Effector CD4-positive, alpha-beta T cell (primary cell): ENCODE measurements around the gene SMIM5.
"Not testable (repeated sequence)": the region's sequence is repeated elsewhere in the genome, so short reads cannot be mapped to it uniquely, and the experiment has no call there.

Experiments
- DNase-seq: peaks from one replicate; pipeline ENCODE4 v3.0.0-alpha.2; 2020
- total RNA-seq: gene quantifications from one replicate; lab custom pipeline; 2026; lab: John Stamatoyannopoulos, UW

Gene SMIM5, protein sequence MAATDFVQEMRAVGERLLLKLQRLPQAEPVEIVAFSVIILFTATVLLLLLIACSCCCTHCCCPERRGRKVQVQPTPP
- total RNA-seq: 2.6 reads per million, percentile 8 among the genes with 10 or more reads in this experiment

DNA sequence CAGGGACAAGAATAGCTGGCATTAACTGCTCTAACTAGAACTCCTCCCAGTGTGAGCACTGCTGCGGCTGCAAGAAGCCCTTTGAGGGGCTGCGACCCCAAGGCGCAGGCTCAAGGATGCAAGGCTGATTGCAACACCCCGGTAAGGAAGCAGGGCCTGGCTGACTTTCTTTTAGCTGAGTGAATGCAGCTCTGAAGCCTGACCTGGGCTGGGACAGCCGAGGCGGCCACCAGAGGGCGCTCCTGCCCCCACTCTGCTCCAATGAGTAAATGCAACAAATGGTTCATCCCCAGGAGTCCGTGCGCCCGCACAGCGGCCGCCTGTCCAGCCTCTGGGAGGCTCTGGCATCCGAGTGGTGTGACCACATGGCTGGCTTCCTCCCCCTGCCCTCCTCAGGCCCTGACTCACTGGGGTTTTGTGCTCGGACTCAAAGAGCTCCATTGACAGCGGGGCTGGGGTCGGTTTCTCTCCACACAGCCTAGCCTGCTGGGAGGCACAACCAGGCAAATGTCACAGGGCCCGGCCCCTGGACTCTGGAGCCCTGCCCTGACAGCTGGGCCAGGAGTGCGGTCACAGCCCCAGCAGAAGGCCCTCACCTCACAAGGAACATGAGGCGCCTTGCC, at the start of gene SMIM5:
TSS of gene SMIM5 (plus strand) at position 572 of the 623 bp plus-strand sequence. CDS start 6,768 bp downstream, outside the sequence.
- DNase-seq: peak; percentile 74

DNA sequence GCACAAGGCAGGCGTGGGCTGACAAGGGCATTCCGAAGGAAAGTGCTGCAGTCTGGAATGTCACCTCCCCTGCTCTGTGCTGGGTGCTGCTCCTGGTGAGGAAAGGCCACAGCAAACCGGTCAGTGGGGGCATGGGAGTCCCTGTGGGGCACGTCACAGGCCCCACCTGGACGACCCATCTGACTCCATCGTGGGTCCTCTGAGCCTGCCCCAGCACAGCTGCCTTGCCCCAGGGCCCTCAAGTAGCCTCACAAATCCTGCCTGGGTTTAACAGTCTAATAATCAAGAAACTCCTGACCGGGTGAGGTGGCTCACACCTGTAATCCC, 48.4 kb upstream of the SMIM5 start:
- DNase-seq: no peak

DNA sequence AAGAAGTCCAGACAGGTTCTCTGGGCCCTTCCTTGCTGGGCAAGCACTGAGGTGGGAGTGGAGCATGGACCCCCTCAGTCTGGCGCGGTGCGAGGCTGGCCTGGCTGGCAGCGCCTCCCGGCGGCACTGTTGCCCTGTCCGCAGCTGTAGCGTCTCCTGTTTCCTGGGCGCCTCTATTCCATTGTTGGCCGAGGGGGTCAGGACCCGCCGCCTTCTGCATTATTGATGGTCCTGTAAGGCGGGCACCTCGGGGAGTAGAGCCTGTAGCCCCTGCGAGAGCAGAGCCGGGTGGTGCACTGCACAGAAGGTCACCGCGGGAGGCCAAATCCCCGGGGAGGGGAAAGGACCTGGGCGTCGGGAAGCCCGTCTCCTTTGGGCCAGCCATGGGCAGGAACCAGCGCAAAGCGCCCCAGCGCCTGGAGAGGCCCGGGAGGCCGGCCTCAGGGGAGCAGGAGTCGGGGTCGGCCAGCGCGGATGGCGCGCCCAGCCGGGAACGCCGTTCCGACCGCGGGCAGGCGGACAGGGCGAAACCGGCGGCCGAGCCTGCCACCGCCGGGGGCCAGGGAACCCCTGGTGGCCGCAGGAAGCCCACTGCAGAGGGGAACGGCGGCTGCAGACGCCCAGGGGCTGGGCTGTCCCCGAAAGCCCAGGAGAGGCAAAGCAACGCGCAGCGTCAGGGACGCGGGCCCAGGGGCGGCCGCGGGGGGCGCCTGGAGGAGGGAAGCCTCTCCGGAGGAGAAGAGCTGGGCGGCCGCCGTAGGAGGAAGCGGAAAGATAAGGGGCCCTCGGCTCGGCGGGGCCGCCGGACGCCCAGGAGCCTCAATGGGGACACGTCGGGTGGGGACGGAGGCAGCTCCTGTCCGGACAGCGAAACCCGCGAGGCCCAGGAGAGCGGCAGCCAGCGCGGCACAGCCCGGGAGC, 45.3 kb upstream of the SMIM5 start, which contains the start of gene MYO15B:
TSS of gene MYO15B (plus strand) at position 126 of the 921 bp plus-strand sequence. CDS start at position 384, 258 bp downstream.
- DNase-seq: peak; percentile 44

DNA sequence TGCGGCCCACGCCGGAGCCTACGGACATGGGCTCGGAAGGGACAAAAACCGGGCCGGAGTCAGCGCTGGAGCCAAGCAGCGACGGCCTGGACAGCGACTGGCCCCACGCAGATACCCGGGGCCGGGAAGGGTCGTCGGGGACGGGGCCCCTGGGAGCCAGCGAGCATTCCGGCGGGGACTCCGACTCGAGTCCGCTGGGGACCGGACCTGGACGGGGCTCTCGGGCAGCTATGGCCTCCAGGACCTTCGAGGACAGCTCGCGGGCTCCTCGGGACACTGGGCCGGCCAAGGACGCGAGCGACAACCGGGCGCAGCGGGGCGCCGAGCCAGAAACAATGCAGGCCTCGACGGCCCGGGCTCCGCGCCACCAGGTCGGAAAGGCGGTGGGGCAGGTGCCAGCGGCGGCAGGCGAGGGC, 44.6 kb upstream of the SMIM5 start:
- DNase-seq: peak; percentile 11

DNA sequence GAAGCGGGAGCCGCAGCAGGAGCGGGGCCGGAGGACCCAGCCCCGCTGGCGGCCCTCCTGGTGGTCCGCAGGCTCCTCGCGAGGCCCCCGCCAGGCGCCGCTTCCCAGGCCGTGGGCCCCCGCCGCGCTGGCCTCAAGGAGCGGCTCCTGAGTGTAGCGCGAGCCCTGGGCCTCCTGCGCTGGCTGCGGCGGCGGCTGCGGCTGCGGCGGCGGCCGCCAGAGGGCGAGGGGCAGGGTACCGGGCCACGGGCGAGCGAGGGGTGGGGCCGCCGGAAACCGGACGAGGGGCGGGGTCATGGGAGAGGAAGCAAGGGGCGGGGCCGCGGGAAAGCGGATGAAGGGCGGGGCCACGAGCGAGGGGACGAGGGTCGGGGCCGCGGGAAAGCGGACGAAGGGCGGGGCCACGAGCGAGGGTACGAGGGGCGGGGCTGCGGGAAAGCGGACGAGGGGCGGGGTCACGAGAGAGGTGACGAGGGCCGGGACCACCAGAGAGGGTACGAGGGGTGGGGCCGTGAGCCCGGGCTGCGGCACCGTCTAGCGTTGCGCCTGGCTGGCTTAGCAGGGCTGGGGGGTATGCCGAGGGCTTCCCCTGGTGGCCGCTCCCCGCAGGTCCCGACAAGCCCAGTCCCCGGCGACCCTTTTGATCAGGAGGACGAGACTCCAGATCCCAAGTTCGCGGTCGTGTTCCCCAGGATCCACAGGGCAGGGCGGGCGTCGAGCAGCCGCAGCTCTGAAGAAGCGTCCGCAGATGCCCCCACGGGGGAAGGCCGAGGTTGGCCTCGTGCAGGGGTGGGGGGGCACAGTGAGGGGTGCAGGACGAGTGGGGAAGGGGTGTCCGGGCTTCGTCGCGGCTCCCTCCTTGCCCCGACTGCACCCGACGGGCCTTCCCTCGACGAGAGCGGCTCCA, 44.0 kb upstream of the SMIM5 start:
- peak; percentile 90 for DNase-seq

DNA sequence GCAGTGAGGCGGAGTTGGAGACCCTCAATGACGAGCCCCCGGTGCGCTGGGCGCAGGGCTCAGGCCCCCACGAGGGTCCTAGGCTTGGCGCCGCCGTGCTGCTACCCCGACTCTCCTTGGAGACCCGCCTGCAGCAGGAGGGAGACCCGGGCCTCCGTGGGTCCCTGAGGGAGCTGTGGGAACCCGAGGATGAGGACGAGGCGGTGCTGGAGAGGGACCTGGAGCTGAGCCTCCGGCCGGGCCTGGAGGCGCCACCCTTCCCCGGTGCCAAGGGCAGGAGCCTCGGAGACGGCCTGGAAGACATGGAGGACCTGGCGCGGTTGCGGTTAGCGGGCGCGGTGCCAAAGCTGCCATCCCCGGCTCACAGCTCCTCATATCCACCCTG, 43.3 kb upstream of the SMIM5 start:
- no peak for DNase-seq

DNA sequence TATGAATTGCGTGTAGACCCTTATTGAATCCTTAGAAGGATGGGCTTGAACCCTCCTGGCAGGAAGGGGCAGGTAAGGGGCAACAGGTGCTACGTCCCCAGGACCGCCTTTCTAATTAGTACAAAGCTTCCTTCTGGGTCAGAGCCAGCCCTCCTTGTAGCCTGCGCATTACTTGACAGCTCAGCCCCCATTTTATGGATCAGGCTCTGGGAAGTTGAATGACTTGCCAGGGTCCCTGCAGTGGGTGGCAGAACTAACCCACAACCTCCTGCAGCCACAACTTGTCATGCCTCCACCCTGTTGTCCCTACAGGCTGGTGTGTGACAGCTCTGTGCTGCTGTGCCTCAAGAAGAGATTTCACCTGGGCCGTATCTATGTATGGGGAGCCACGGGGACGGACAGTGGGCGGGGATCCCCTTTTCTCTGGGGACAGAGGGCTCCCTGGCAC, 42.9 kb upstream of the SMIM5 start:
- no peak for DNase-seq

DNA sequence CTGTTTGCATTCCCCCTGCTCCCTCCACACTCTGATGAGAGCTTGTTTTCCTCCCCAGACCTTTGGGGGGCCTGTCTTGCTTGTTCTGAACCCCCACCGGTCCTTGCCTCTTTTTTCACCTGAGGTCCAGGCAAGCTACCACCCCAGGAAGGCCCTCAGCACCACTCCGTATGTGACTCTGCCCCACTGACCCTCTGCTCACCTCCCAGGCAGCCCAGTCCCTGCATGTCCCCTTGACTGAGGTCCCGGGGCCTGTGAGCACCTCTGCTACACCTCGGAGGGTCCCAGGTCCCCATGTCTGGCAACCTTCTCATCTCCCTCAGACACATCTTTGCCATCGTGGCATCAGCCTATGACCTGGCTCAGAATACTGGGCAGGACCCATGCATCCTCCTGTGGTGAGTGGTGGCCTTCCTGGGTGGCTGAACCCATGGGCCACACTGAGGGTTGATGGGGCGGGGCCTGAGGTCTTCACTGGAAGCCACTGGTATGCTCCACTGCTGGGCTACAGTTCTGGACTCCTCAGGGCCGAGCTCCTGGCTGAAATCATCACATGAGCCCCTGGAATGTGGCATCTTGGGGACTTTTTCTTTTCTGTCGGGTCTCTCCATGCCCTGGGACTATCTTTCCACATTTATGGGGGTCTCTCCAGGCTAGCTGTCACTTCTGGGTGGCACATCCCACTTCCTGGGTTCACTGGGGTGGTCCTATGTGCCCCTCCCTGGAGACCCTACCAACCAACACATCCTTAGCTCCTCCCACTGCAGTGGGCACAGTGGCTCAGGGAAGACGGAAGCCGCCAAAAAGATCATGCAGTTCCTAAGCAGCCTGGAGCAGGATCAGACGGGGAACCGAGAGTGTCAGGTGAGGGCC, 42.1 kb upstream of the SMIM5 start:
- no peak for DNase-seq

DNA sequence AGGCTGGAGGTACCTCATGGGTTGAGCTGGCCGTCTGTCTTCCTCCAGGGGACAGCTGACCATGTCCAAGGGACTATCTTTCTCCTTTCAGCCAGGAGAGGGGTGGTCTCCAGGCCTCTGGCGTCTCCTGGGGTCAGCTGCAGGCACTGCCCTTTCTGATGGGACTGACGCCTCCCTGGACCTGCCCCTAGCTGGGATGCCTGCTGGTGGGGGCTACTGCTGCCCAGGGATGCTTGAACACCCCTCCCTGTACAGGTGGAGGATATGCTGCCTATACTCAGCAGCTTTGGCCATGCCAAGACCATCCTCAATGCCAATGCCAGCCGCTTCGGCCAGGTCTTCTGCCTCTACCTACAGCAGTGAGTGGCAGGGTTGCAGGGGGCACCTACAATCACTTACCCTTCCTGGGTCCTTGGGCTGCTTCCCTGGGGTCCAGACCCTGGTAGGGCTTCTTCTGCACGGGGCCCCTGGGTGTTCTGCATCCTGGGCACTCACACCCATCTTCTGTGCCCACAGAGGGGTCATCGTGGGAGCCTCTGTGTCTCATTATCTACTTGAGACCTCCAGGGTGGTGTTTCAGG, 41.4 kb upstream of the SMIM5 start:
- no peak for DNase-seq

DNA sequence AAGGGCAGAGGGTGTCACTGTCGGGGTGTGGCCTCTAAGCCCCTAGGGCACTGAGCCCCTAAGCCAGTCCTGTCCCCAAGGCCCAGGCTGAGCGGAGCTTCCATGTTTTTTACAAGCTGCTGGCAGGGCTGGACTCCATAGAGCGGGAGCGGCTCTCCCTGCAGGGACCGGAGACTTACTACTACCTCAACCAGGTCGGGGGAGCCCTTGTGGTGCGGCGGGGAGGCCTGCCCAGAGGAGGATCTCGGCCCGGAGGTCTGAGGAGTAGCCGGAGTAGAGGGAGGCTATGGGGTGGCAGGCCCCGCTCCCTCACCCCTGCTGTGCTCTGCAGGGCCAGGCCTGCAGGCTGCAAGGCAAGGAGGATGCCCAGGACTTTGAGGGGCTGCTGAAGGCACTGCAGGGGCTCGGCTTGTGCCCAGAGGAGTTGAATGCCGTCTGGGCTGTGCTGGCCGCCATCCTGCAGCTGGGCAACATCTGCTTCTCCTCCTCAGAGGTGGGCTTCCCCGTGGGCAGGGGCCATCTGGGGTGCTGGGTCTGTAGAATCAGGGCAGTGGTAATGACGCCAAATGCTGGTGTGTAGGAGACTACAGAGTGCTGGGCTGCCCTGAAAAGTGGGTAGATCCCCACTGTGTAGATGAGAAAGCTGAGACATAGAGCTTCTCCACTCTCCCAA, 40.8 kb upstream of the SMIM5 start:
- no peak for DNase-seq

DNA sequence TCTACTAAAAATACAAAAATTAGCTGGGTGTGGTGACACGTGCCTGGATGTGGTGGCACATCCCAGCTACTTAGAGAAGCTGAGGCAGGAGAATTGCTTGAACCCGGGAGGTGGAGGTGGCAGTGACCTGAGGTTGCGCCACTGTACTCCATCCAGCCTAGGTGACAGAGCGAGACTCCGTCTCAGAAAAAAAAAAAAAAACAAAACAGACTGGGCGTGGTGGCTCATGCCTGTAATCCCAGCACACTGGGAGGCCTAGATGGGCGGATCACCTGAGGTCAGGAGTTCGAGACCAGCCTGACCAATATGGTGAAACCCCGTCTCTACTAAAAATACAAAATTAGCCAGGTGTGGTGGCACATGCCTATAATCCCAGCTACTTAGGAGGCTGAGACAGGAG, 39.8 kb upstream of the SMIM5 start:
- DNase-seq: not testable (repeated sequence)

DNA sequence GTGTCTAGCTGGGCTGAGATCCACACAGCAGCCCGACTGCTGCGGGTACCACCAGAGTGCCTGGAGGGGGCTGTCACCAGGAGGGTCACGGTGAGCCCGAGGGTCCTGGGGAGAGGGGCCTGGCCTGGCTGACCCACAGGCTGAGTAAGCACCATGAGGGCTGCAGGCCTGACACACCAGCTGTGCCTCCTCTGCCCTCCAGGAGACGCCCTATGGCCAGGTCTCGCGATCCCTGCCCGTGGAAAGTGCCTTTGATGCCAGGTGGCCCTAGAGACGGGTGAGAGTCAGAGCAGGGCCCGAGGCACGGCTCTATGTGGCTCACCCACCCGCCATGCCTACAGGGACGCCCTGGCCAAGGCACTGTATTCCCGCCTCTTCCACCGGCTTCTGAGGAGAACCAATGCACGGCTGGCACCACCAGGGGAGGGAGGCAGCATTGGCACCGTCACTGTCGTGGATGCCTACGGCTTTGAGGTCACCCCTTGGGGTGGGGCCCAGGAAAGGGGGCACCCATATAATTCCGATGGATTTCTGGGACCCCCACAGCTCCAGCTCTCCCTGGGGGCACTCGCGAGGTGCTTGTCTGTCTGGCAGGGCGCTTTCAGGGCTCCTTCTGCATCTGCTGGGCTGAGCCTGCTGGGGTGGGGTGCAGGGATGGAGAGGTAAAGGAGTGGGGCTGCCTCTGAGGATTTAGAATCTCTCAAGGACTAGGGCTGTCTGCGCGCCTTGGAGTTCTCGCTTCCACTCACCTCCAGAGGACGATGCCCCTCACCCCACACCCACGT, 38.5 kb upstream of the SMIM5 start:
- no peak for DNase-seq

DNA sequence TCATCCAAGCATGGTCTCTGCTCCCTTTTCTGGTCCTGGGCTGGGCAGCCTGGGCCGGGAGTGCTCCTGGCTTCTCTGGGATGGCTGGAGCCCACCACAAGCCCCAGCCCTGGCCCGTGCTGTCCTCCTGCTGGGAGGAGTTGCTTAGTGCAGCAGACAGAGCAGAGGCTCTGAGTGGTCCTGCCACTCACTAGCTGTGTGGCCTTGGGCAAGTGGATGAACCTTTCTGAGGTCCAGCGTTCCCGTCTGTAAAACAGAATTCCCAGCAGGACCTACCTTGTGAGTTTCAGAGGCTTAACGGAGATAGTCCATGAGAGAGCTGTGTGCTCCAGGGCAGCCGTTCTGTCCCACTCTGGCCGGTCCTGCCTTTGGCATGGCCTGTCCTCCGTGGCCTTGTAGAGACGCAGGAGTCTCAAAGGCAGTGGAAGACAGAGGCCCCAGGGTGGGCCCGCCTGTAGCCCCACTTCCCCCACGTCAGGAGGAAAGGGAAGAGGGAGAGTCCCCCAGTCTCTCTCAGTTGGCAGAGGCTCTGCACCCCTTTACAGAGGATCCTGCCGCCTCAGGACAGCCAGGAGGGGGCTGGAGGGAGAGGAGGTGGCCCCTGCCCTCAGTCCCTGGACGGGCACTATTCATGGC, 37.8 kb upstream of the SMIM5 start:
- DNase-seq: no peak

DNA sequence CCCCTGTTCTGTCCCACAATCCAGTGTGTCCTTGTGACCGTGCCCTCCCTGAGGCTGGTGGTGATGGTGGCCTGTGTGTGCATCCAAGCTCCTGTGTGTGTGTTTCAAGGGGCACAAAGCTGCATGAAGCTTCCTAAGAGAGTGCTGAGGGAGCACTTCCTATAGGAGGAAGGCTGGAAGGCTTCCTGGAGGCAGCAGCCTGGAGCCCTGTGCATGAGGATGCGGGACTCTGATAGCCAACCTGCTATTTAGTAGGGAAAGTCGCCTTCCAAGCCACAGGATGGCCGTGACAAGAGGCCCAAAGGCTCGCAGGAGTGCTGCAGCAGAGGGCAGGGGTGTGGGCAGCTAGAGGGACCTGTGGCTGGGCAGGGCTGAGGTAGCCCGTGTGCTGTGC, 37.3 kb upstream of the SMIM5 start:
- DNase-seq: no peak

DNA sequence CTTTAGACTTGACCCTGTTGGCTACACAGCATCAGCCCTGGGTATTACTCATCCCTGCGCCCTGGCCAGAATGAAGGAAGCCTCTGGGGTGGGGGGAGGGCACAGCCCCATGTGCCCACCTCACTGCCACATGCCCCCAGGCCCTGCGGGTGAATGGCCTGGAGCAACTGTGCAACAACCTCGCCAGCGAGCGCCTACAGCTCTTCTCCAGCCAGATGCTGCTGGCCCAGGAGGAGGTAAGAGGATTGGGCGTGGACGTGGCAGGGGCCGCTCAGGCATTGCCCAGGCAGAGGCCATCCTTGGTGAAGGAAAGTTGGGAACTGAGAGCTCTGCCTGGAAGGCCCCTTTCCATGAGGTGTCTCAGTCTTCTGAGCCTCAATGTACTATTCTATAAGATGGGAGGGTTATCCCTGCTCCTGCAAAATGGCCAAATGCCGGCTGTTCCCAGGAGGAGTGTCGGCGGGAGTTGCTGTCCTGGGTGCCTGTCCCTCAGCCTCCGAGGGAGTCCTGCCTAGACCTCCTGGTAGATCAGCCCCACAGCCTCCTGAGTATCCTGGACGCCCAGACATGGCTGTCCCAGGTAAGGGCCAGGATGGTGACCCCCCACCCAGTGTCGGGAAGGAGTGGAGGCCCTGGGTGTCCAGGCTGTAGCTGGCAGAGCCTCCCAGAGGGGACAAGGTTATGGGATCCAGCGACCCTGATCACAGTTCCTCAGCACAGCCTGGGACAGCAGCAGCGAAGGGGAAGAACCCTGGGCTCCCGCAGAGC, 36.7 kb upstream of the SMIM5 start:
- DNase-seq: no peak

DNA sequence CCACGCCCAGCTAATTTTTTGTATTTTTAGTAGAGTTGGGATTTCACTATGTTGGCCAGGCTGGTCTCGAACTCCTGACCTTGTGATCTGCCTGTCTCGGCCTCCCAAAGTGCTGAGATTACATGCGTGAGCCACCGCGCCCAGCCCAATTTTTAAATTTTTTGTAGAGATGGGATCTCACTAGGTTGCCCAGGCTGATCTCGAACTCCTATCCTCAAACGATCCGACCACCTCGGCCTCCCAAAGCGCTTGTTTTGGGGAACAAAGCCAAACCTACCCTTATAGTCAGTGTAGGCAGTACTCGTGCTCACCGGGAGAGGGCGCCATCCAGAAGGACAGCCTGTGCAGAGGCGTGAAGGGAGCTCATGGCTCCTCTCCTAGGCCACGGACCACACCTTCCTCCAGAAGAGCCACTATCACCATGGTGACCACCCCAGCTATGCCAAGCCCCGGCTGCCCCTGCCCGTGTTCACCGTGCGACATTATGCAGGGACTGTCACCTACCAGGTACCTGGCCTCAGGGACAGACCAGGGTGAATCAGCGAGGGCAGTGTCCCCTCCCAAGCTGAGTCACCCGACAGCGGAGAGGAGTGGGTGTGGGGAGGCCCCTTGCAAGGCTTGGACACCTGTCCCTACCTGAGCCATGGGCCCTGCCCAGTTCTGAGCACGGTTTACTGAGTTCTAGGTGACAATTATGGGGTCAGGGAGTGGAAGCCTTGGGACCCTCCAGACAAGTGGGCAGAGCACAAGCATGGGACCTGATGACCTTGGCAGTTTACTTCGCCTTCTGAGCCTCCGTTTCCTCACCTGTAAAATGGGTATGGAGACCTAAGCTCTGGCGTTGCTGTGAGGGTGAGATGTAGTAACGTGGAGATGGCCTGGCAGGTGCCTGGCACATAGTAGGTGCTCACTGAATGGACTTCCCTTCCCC, 31.9 kb upstream of the SMIM5 start:
- DNase-seq: peak; percentile 51

DNA sequence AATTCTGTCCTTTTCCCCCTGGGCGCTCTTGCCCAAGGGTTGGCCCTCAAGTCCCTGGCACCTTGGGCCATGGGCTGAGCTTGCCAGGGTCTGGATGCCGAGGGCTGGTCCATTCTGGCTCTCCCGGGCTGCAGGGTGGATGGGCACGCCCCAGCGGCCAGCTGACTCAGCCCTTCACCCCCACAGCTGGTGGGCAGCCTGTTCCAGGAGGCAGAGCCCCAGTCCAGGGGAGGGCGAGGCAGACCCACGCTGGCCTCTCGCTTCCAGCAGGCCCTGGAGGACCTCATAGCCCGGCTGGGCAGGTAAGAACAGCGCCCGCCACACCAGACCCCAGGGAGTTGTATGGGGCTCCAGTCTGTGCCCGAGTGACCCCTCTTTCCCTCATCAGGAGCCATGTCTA, 30.6 kb upstream of the SMIM5 start:
- DNase-seq: no peak
